ENCODE data around the gene ELMO2.
A peak's percentile ranks its signal among the peaks of the same experiment; 100 is the strongest.
"Not testable (repeated sequence)": the region's sequence is repeated elsewhere in the genome, so short reads cannot be mapped to it uniquely, and the experiment has no call there.

ELMO2 gene

GRCh38 chr20:46408281-46408731, 1.9 kb upstream of the ELMO2 start:
- intact Hi-C loops (cut with DNase I), result no loop called here
- DNase-seq, result no peak

- DNase-seq, result no peak
- intact Hi-C loops (cut with DNase I), result loop anchor here (2.0 kb wide), 2 partner anchors 31 to 43 kb away; no protein-coding TSS in a partner anchor
These were observed 1.2 kb upstream of the ELMO2 start for GRCh38 chr20:46407671-46407996.

DNA sequence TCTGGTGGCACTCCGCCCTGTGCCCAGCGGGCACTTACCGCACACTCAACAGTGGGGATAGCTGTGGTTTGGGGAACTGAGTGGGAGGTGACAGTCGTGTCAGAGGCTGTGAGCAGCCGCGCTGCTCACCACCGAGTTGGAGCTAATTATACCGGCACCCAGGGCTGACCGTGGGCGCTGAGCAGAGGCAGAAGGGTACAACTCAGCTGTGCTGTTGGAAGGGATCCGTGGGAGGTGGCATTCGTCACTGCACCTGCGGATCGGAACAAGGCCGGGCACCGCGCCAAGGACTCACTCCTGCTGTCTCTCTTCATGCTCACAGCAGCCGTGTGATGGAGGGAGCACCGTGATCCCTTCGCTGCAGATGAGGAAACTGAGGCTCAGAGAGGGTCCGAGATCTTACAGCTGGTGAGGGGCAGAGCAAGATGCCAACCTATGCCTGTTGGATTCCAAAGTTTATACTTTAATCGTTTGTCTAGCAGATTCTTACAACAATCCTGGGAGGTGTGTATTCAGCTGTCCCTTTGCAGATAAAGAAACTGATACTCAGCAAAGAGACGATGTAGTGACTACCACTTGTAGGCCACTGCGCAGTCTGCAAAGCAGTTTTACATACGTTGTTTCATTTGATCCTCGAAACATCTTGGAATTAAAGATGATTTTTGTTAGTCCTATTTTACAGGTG, 713 bp upstream of the ELMO2 start:
- DNase-seq, result peak; percentile 54 to 96 (median 79)
- intact Hi-C loops (cut with DNase I), result loop anchor here (2.0 kb wide), 2 partner anchors 32 to 42 kb away; no protein-coding TSS in a partner anchor

DNA sequence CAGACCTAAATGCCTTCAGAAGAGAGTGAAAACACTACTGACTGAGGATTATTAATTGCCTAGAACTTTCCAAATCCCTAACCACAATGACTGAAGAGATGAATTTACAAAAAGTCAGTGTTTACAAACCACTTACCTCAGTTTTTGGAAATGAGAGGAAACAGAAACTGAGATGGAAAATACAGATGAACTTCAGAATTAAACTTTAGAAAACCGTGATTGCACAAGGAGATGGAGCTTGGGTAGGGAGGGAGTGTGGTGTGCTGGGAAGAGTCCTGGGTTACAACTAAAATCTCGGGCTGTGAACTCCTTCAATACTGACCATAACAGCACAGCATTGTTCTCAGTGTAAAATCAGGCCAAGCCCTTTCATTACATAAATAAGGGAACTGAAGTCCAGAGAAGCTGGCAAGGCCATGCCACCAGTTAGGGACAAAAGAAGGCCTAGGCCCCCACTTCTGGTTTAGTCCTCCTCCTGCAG, 4.0 kb downstream of the ELMO2 start:
- intact Hi-C loops (cut with DNase I), result no loop called here
- DNase-seq, result peak in 5 of 10 donors; percentile 21 to 88 (median 30)

DNA sequence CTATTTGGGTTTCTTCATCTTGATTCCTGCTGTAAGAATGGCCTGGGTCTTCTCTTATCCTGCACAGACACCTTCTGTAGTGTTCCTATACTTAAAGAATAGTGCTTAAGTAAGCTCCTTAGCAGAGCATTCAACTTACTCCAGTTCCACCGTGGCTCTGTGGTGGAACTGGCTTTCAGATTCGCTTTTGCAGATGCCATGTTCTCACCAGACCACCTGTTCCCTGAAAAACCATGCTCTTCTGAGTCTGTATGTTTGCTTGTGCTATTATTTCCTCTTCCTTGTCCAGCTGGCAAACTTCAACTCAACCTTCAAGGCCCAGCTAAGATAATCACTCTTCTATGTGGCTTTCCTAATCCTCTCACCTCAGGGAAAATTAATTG, 4.9 kb downstream of the ELMO2 start:
- intact Hi-C loops (cut with DNase I), result no loop called here
- no peak for DNase-seq

DNA sequence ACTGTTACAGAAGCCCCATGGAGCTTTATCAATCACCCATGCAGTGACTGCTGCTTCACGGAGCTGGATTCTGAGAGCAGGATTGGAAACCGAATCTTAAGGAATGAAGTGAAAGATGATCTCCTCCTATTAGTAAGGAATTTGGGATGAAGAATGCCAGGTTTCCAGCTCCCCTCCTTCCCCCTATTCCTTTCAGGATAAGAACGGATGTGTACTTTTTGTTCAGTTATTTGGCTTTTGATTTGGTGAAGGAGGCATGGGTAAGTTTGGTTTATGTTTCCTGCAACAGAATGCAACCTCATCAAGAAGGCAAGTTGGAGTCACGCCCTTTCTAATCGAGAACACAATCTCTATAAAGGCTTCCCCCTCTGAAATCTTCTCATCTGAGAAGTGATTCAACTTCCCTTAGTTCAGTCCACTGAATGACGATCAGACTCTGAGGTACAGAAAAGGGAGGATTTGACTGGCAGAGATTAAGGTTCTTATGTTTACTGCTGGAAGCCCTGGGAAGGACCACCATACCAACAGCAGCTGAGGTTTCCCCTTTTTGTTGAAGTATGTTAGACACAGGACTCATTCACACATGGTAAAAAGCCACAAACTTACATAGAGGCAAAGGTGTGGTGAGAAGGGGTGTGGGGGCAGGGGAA, 5.5 kb downstream of the ELMO2 start:
- intact Hi-C loops (cut with DNase I), result no loop called here
- no peak for DNase-seq

- no peak for DNase-seq
- intact Hi-C loops (cut with DNase I), result no loop called here
These were observed 6.2 kb downstream of the ELMO2 start for GRCh38 chr20:46400253-46400652.

GRCh38 chr20:46399401-46399800, 7.0 kb downstream of the ELMO2 start:
- intact Hi-C loops (cut with DNase I), result no loop called here

GRCh38 chr20:46398963-46399362, 7.5 kb downstream of the ELMO2 start:
- no peak for DNase-seq
- intact Hi-C loops (cut with DNase I), result no loop called here

More at GRCh38 chr20:46399401-46399800, 7.0 kb downstream of the ELMO2 start:
- DNase-seq, result no peak

GRCh38 chr20:46396052-46396740, 10.2 kb downstream of the ELMO2 start:
- intact Hi-C loops (cut with DNase I), result no loop called here
- no peak for DNase-seq

- intact Hi-C loops (cut with DNase I), result no loop called here
- DNase-seq, result no peak
These were observed 11.3 kb downstream of the ELMO2 start for GRCh38 chr20:46394872-46395760.

DNA sequence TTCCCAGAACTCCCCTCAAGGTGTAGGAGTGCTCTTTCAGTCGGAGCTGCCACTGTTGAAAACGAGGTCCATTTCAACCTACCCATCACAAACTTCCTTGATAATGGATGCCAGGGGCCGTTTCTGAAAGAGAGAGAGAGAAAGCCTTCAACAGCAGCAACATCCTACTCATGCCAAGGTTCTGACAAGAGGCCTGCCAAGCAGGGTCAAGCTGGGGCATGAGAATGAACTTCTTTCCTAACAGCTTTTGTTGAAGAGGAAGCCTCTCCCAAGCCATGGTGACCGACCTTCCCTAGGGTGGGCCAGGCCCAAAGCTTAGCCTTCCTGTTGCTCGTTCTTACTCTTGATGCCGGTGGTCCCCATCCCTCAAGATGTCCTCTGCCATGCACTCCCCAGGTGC, 12.4 kb downstream of the ELMO2 start:
- intact Hi-C loops (cut with DNase I), result no loop called here
- DNase-seq, result no peak

GRCh38 chr20:46388937-46389336, 17.5 kb downstream of the ELMO2 start:
- intact Hi-C loops (cut with DNase I), result no loop called here
- DNase-seq, result no peak

GRCh38 chr20:46388201-46388836, 18.1 kb downstream of the ELMO2 start:
- no peak for DNase-seq
- intact Hi-C loops (cut with DNase I), result no loop called here

DNA sequence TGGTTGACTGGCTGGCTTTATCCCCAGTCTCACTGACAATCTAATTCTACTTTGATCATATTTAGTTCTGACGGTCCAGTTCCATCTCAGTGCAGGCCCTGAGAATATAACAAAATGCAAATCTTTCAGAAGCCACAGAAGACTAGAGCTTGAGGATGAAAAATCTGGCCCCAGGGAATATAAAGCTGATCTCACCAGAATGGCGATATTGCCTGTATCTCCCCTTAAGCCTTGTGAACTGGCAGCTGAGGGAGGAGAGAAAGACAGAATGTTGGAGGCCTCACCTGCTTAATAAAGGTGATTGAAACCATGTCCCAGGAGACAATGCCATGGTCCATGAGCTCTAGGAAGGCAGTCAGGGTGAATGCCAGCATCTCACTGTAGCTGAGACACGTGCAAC, 19.4 kb downstream of the ELMO2 start:
- intact Hi-C loops (cut with DNase I); DNase-seq: not testable (repeated sequence)

GRCh38 chr20:46378412-46379009, 27.9 kb downstream of the ELMO2 start:
- DNase-seq, result no peak
- intact Hi-C loops (cut with DNase I), result no loop called here

DNA sequence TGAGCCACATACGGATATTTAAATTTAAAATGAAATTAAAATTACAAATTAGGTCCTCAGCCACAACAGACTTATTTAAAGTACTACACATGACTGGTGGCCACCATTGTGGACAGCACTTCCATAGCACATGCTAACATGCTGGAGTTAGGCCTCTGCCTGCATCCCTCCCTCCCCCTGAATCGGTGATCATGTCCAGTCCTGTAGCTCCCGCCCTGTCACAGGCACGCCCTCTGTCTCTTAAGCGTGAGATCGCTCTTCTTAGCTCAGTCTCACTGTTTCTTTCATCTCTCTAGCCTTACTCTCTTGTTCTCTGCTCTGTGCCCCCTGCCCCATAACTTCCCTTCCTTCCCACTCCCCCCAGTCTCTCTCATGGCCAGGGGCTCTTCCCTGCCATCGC, 28.9 kb downstream of the ELMO2 start:
- no peak for DNase-seq
- intact Hi-C loops (cut with DNase I), result no loop called here

GRCh38 chr20:46376196-46376785, 30.1 kb downstream of the ELMO2 start:
- DNase-seq, result peak in 1 of 10 donors; percentile 48
- intact Hi-C loops (cut with DNase I), result no loop called here

DNA sequence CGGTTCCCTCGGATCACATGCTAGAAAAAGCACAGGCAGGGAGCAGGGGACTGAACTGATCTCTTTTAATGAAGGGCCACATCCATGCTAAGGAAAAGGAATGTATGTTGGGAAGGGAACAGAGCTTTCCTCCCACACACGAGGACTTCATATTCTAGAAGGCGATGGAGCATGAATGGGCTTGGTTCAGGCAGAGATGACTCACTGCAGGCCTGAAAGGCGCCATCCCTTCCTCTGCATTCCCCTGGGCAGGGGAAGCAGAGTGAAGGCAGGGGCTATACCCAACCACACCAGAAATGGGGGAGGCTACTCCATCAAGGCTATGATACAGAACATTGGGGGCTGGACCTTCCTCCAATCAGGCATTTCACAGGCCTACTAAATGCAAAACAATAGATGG, 30.6 kb downstream of the ELMO2 start:
- no peak for DNase-seq
- intact Hi-C loops (cut with DNase I), result no loop called here
